SK-N-SH treated with all-trans-retinoic acid at 6 μM for 48 hours (cell line): ENCODE measurements around the gene UMPS.

Source experiments
- ARNTL ChIP-seq: fragments of 450-650 bp; formaldehyde crosslinking; IDR thresholded peaks from 2 replicates; pipeline ENCODE4 v1.5.0; 2020; ENCODE audit warnings: low read depth, mild to moderate bottlenecking, moderate library complexity, borderline replicate concordance
- OSR1 ChIP-seq: fragments of 250-450 bp; sonication (Bioruptor Pico); IDR thresholded peaks from 2 replicates; pipeline ENCODE4 v1.8.0; 2022; ENCODE audit warnings: moderate library complexity, mild to moderate bottlenecking, inconsistent platforms
- SNAI2 ChIP-seq: fragments of 250-450 bp; sonication (Bioruptor Pico); IDR thresholded peaks from 2 replicates; pipeline ENCODE4 v1.5.0; 2020; ENCODE audit warnings: mild to moderate bottlenecking, moderate library complexity
- TCF4 ChIP-seq: fragments of 250-450 bp; sonication (Bioruptor Pico); IDR thresholded peaks from 2 replicates; pipeline ENCODE4 v1.8.0; 2021; ENCODE audit warnings: mild to moderate bottlenecking, moderate library complexity, borderline replicate concordance
- ZFP30 ChIP-seq: fragments of 450-650 bp; formaldehyde crosslinking; IDR thresholded peaks from 2 replicates; pipeline ENCODE4 v1.5.0; 2022; ENCODE audit warnings: mild to moderate bottlenecking, moderate library complexity
- ZNF8 ChIP-seq: fragments of 450-650 bp; formaldehyde crosslinking; IDR thresholded peaks from 2 replicates; pipeline ENCODE4 v1.5.0; 2020; ENCODE audit warnings: mild to moderate bottlenecking, moderate library complexity

DNA sequence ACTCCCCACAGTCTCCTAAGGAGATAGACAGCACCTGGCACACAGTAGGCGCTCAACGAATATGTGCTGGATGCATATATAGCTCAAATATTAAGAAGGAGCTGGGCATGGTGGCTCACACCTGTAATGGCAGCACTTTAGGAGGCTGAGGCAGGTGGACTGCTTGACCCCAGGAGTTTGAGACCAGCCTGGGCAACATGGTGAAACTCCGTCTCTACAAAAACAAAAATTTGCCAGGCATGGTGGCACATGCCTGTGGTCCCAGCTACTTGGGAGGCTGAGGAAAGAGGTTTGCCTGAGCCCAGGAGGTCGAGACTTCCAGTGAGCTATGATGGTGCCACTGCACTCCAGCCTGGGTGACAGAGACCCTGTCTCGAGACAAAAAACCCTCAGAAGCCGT is 37.4 kb downstream of the UMPS start:
- no peak for TF ChIP-seq TCF4
- TF ChIP-seq ZFP30 (CRISPR knock-in tag) = no peak
- no peak for TF ChIP-seq ZNF8 (CRISPR knock-in tag)
- no peak for TF ChIP-seq SNAI2 (CRISPR knock-in tag)
- no peak for TF ChIP-seq OSR1 (CRISPR knock-in tag)
- TF ChIP-seq ARNTL (CRISPR knock-in tag) = no peak
